ENCODE data around the gene METTL23. TPM values are rescaled to one million over a fixed set of nuclear protein-coding genes. Genes with fewer than 3 reads are reported as not detected.

METTL23 gene
- total RNA-seq, 1 experiment from 2014 or later = 58.7 TPM

- intact Hi-C loops (cut with micrococcal nuclease) = no loop called here
- H3K9me3 ChIP-seq (ENCODE audit: low read length) = no peaks in the 10 kb centered on the region
- H3K36me3 ChIP-seq (ENCODE audit: low read depth, low read length) = peaks cover 9% of the 10 kb centered on the region; the same call in 1 of the 2 replicates
- H3K4me2 ChIP-seq (ENCODE audit: low read length) = no peak overlapping the region
- H2AFZ ChIP-seq (ENCODE audit: low read length) = no peak overlapping the region
- H3K4me1 ChIP-seq (ENCODE audit: insufficient read depth, low read length) = peaks cover 9% of the 10 kb centered on the region
- no peak overlapping the region for H3K4me3 ChIP-seq (ENCODE audit: low read length)
- H3K27ac ChIP-seq (ENCODE audit: low read length) = no peak overlapping the region
- no peak for DNase-seq
- H3K9ac ChIP-seq (ENCODE audit: low read length) = no peak overlapping the region
- no peaks in the 10 kb centered on the region for H3K9me2 ChIP-seq (replicated peaks; ENCODE audit: low read length)
- H3F3A ChIP-seq (ENCODE audit: low read length, unreplicated experiment) = no peaks in the 10 kb centered on the region
- no peaks in the 10 kb centered on the region for H3K27me3 ChIP-seq (ENCODE audit: low read length)
- ChIA-PET CTCF (no interaction called here), POLR2A (ENCODE audit: unreplicated experiment) (no interaction called here)
- H3K79me2 ChIP-seq (ENCODE audit: low read length) = no peaks in the 10 kb centered on the region
- no peaks in the 10 kb centered on the region for H4K20me1 ChIP-seq (ENCODE audit: low read length)
- no peak for TF ChIP-seq EZH2 (IDR thresholded peaks at IDR 0.05; ENCODE audit: low read length, unreplicated experiment)
- no peak for TF ChIP-seq EZH2phosphoT487 (IDR thresholded peaks at IDR 0.05; ENCODE audit: borderline replicate concordance, low read length)
- no peak for TF ChIP-seq CTCF (conservative IDR thresholded peaks at IDR 0.05; ENCODE audit: low read depth, low read length)
- no TSS peak for BruUV-seq (replicated peaks)
- ATAC-seq = no peak
Observed at GRCh38 chr17:76783146-76783545, 56.5 kb downstream of the METTL23 start.

Small RNA genes within 50 kb of the gene (microRNA-seq; reads per million reads assigned to microRNA genes)
- 1.8 reads per million for gene MIR636 (ENCODE audit: unreplicated experiment)

Other genes starting within 250 kb of the METTL23 start
- gene RHBDF2, start 225.4 kb upstream of the METTL23 start, total RNA-seq (2014; rRNA removed) = 52.3 and 74.8 TPM in 2 replicates
- gene CYGB, start 189.1 kb upstream of the METTL23 start, total RNA-seq (2014; rRNA removed) = 0.40 and 0.62 TPM in 2 replicates
- 0.86 and 2.5 TPM in 2 replicates for gene PRCD, start 186.8 kb upstream of the METTL23 start, total RNA-seq (2014; rRNA removed)
- 1.0 and 6.4 TPM in 2 replicates for gene ST6GALNAC2, start 141.0 kb upstream of the METTL23 start, total RNA-seq (2014; rRNA removed)
- 2.6 and 4.1 TPM in 2 replicates for gene ST6GALNAC1, start 83.1 kb upstream of the METTL23 start, total RNA-seq (2014; rRNA removed)
- gene MXRA7, start 15.9 kb upstream of the METTL23 start, total RNA-seq (2014; rRNA removed) = 98.3 and 148 TPM in 2 replicates
- gene JMJD6, start 233 bp upstream of the METTL23 start, total RNA-seq (2014; rRNA removed) = 39.0 and 49.8 TPM in 2 replicates
- 562 and 859 TPM in 2 replicates for gene SRSF2, start 10.5 kb downstream of the METTL23 start, total RNA-seq (2014; rRNA removed)
- gene MFSD11, start 11.3 kb downstream of the METTL23 start, total RNA-seq (2014; rRNA removed) = 16.6 and 17.3 TPM in 2 replicates
- 4.9 and 10.3 TPM in 2 replicates for gene MGAT5B, start 141.6 kb downstream of the METTL23 start, total RNA-seq (2014; rRNA removed)